ENCODE results near the gene IL20.
"Not testable (repeated sequence)": the region's sequence is repeated elsewhere in the genome, so short reads cannot be mapped to it uniquely, and the experiment has no call there.

IL20 gene

DNA sequence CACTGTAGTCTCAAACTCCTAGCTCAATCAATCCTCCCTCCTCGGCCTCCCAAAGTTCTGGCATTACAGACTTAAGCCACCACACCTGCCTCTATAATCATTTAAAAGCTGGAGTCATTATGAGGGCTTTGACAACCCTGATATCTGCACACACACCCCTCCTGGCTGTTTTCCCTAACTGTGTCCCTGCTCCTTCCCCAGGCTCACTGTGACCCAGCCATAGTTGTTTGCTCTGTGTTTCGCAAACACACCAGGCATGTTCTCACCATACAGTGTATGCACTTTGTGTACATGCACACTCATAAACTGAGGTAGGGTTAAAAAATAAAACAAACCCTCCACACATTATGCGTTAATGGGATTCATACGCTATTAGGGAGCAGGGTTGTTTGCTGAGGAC, 21.8 kb upstream of the IL20 start:
- no peak for DNase-seq (ENCODE audit: low read depth)

DNA sequence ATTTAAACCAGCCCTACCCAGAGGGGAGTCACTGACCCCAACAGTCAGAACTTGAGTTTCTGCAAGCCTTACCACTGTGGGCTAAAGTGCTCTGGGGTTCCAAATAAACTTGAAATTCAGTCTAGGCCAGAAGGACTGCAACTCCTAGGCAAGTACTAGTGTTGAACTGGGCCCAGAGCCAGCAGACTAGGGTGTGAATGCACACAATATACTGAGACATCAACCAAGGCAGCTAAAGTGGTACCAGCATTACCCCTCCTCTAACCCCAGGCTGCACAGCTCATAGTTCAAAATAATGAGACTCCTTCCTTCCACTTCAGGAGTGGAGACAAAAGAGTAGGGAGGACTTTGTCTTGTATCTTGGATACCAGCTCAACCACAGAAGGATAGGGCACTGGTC, 18.9 kb upstream of the IL20 start:
- DNase-seq (ENCODE audit: low read depth) = no peak

DNA sequence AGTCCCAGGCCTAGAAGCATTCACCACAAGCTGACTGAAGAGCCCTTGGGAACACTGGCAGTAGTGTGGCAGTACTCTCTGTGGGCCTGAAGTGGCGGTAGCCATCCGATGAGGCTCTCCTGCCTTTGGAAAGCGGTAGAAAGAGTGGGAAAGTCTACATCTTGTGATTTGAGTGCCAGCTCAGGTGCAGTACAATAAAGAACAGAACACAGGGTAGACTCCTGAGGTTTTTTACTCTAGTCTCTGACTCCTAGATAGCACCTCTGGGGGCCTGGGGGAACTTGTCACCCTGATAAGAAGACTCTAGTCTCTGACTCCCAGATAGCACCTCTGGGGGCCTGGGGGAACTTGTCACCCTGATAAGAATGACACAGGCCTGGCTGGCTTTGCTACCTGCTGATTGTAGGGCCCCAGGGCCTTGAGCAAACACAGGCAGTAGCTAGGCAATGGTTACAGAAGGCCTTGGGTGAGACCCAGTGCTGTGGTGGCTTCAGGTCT, 18.0 kb upstream of the IL20 start:
- DNase-seq (ENCODE audit: low read depth) = no peak

DNA sequence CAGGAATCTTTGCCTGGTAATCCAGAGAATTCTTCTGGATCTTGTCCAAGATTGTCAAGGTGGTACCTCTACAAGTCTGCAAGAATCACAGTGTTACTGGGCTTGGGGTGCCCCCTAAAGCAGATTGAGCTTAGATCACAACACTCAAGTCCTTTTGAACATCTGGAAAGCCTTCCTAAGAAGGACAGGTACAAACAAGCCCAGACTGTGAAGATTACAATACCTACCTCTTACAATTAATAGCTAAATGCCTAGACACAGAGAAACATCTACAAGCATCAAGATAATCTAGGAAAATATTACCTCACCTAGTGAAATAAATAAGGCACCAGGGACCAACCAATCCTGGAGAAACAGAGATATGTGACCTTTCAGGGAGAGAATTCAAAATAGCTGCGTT, 17.5 kb upstream of the IL20 start:
- no peak for DNase-seq (ENCODE audit: low read depth)

DNA sequence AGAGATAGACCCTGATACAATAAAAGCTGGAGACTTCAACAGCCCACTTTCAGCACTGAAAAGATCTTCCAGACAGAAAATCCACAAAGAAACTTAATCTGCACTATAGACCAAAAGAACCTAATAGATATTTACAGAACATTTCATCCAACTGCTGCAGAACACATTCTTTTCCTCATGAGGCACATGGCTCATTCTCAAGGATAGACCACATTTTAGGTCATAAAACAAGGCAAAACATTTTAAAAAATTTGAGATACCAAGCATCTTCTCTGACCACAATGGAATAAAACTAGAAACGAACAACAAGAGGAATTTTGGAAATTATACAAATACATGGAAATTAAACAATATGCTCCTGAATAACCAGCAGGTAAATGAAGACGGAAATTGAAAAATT, 15.0 kb upstream of the IL20 start:
- DNase-seq (ENCODE audit: low read depth) = no peak

DNA sequence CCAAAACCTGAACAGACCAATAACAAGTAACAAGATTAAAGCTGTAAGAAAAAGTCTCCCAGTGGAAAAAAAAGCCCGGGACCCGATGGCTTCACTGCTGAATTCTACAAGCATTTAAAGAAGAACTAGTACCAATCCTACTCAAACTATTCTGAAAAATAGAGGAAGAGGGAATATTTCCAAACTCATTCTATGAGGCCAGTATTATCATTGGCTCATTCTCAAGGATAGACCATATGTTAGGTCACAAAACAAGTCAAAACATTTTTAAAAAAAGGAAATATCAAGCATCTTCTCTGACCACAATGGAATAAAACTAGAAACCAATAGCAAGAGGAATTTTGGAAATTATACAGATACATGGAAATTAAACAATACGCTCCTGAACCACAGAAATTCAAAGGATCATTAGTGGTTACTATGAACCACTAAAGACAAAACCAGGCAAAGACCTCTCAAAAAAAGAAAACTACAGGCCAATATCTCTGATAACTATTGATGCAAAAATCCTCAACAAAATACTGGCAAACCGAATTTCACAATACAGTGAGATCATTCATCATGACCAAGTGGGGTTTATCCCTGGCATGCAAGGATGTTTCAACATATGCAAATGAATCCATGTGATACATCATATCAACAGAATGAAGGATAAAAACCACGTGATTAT, 13.9 kb upstream of the IL20 start:
- peak; percentile 75 for DNase-seq (ENCODE audit: low read depth)

DNA sequence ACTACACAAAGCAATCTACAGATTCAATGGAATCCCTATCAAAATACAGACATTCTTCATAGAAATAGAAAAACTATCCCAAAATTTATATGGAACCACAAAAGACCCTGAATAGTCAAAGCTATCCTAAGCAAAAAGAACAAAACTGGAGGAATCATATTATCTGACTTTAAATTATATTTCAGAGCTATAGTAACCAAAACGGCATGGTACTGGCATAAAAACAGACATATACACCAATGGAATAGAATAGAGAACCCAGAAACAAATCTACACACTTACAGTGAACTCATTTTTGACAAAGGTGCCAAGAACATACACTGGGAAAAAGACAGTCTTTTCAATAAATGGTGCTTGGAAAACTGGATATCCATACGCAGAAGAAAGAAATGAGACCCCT, 12.8 kb upstream of the IL20 start:
- not testable (repeated sequence) for DNase-seq (ENCODE audit: low read depth)

DNA sequence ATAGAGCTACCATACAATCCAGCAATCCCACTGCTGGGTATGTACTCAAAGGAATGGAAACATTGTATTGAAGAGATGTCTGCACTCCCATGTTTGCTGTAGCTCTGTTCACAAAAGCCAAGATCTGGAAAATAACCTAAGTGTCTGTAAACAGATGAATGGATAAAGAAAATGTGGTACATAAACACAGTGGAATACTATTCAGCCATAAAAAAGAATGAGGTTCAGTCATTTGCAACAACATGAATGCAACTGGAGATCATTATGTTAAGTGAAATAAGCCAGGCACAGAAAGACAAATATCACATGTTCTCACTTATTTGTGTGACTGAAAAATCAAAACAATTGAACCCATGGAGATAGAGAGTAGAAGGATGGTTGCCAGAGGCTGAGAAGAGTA, 11.7 kb upstream of the IL20 start:
- not testable (repeated sequence) for DNase-seq (ENCODE audit: low read depth)

DNA sequence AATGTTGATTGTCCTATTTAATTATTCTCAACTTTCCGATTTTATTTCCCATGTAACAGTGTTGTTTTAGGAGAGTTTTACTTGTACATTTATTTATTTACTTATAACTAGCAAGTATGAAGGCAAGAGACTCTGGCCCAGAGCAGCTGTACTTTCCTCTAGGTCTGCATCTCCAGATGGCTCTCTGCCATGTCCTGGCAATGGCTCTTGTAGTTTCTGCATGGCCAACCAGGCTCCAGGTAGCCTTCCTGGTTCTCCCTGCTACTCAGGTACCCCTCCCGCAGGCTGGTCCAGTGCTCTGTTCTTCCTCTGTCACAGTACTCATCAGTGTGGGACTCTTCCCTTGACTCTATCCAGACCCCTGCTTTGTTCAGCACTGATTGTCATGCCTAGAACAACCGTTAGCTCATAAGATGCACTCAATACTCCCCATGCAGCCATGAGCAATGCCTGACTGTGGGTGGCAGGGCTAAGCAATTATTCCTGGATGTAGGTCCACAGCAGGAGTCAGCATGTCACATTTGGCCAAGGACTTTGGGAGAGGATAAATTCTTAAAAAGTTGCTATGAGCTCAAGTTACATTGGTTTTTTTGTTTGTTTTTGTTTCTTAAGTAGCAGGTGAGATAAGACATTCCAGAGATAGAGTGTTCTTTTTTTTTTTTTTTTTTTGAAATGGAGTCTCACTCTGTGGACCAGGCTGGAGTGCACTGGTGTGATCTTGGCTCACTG, 10.9 kb upstream of the IL20 start:
- DNase-seq (ENCODE audit: low read depth) = no peak

DNA sequence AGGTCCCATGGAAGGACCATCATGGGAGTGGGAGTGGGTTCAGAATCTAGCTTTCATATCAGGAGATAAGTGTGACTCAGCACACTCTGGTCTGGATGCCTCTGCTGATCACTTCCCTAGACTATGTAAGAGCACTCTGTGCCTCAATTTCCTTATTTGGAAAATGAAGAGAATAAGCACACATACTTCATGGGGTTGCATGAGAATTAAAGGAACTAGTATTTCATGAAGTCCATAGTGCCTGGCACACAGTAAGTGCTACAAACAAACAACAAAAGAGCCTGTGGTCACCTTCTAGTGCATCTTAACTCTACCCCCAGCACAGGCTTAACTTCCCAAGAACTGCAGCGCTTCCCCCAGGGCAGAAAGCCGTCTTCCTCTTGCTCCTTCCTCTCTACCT, 9.6 kb upstream of the IL20 start:
- DNase-seq (ENCODE audit: low read depth) = no peak

DNA sequence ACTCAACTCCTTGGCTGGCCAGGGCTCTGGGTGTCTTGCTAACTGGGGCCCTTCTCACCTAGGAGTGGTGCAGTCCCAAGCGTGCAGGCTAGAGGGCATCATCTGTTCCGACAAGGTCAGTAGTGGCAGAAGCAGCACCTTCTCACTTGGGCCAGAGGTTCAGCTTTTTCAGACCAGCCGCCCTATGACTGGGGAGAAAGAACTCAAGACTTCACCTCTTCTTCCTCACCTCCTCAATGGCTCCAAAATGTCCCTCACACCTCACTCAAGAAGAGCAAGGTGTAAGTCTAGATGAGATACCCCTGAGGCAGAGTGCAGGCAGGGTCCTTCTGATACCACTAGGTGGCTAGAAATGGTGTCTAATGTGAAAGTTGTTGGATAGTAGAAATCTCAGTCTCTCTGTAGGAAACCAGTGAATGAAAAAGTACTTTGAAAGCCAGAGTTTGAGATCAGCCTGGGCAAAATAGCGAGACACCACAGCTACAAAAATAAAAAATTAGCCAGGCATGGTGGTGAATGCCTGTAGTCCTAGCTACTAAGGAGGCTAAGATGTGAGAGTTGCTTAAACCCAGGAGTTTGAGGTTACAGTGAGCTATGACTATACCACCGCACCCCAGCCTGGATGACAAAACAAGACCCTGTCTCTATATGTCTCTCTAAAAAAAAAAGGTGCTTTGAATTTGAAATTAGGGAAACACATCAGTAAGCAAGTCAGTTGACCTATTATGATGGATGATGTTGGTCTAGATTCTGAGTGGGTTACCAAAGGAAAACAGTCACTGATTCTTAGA, 8.6 kb upstream of the IL20 start:
- DNase-seq (ENCODE audit: low read depth) = peak; percentile 41

DNA sequence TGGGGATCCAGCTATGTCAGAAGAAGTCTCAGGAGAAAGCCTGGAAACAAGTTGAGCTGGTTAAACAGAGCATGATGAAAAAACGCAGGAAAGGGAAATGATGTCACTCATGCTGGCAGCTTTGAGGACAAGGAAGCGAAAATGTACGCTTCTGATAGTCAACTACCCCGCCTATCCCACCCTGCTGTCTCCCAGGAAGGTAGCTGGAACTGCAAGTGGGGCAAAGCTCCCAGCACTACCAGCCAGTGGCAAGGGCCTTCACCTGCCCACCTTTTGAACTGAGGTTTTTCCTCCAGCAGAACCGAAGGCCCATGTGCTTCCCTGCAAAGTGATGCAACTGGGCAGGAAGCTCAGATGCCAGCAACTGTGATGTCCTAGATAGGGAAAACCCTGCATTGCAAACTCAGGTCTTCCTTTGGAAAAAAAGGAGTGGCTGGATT, 6.3 kb upstream of the IL20 start:
- DNase-seq (ENCODE audit: low read depth) = peak; percentile 10

DNA sequence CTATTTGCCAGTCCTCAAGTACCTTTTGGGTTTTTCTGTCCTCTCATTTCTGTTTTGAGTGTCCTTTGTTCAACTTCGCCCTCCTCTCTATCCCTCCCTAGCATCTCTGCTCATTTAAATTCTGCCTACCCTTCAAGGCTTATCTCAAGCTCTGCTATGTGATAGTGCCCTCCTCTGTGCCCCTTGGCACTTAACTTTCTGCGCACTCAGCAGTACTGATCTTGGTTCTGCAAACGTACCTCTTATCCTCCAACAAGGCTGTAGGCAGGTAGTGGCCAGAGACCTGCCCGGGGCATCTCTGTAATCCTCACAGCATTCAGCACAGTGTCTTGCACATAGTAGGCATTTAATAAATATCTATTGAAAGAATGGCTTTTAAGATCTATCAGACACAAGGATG, 5.3 kb upstream of the IL20 start:
- no peak for DNase-seq (ENCODE audit: low read depth)

DNA sequence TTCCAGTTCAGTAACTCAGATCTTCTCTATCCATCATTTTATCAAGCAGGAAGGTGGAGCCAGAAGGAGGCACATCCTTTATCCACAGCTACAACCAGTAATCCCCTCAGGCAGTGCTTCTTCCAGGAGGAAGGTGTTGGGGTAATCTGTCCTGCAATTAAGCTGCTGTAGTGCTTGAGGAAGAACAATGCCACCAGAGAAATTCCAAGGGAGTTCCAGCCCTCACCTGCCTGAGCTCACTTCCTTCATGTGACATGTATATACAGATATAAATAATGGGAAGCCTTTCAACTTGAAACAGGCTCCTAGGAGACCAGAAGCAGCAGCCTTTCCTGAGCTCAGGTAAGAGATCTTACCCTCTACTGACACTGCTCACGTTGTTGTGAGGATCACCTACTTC, 2.2 kb upstream of the IL20 start:
- no peak for DNase-seq (ENCODE audit: low read depth)

DNA sequence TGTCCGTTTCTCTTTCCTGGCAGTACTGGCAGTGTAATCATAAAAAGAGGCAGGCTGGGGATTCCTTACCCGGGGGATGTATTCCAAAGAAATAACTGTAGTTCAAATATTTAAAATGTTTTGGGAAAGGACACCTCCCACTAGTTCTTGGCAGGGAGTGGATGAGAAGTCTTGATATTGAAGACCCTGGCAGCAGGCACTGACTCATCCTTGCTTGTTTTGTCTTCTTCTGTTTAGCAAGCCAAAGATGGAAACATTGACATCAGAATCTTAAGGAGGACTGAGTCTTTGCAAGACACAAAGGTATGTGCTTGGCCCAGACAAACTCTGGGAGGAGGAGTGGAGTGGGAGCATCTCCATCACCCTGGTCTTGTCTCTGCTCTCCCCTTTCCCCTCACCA, 639 bp downstream of the IL20 start:
- DNase-seq (ENCODE audit: low read depth) = no peak

DNA sequence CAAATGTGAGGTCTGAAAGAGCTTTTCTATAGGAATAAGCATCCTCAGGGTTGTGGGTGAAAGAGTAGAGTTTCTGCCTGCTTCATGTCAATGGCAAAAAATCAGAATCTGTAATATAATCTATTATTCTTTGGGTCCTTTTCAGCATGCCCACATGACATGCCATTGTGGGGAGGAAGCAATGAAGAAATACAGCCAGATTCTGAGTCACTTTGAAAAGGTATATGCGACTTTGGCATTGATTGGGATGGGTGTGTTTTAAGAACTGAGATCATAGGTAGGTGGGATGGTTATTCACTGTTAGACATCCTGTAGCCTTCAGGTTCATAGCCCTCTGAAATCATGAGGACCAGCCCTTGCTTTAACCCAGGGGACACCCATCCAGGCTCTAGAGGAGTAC, 1.8 kb downstream of the IL20 start:
- no peak for DNase-seq (ENCODE audit: low read depth)

DNA sequence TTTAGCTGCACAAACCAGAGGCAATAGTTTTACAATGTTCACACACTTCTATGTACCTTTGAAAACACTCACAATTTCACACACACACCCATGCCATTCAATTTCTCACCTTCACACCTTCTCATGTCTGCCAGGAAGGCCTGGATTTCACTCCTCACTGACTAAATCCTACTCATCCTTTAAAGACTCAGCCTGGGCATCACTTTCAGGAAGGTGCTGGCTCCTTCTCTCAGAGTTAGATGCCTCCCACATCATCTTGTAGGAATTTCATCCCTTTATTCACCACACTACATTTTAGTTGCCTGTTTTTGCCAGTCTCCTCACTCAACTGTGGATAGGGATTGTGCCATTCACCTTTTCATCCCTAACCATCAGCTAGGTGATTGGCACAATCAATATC, 2.3 kb downstream of the IL20 start:
- peak; percentile 26 for DNase-seq (ENCODE audit: low read depth)

DNA sequence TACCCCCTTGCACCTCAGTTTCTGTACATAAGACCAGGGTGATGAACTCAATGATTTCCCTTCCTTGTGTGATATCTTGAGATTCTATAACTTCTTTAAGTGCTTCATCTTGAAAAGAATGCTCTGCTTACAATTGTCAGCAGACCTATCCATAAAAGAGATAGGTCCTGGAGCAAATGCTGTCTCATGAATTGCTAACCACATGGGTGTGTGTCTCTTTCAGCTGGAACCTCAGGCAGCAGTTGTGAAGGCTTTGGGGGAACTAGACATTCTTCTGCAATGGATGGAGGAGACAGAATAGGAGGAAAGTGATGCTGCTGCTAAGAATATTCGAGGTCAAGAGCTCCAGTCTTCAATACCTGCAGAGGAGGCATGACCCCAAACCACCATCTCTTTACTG, 2.8 kb downstream of the IL20 start:
- DNase-seq (ENCODE audit: low read depth) = no peak

DNA sequence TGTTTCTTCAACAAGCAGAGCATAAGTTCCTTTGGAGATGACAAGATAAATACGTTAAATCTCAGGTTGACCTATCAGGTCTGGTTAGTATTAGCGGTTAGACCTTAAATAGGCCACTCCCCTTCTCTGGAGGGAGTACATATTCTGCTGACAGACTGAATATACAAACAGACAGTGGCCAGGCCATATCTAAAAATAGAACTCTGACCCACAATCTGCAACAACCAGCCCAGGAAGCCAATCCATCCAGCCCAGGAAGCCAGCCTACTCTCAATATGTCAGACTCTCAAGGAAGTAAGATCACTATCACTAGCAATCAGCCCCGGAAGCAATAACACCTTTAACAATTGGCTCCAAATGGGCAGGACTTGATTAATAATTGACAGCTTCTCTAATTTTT, 6.7 kb downstream of the IL20 start:
- DNase-seq (ENCODE audit: low read depth) = no peak

DNA sequence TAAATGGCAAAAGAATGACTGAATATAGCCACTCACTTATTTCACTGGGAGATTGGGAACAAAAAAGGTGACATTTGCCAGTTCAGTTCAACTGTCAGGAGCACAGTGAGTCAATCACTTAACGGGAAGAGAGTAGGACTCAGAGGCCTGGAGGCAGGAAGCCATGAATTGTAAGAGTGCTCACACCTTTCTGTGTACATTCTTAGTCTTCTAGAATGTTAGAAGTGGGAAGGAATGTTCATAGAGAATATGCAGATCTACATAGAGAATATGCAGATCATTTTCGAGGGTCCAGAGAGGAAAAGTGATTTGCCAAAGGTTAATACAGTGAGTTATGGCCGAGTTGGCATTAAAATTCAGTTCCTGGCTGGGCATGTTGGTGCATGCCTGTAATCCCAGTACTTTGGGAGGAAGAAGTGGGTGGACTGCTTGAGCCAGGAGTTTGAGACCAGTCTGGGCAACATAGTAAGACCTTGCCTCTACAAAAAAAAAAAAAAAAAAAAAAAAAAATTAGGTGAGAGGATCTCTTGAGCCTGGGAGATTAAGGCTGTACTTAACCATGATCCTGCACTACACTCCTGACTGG, 8.3 kb downstream of the IL20 start:
- no peak for DNase-seq (ENCODE audit: low read depth)

DNA sequence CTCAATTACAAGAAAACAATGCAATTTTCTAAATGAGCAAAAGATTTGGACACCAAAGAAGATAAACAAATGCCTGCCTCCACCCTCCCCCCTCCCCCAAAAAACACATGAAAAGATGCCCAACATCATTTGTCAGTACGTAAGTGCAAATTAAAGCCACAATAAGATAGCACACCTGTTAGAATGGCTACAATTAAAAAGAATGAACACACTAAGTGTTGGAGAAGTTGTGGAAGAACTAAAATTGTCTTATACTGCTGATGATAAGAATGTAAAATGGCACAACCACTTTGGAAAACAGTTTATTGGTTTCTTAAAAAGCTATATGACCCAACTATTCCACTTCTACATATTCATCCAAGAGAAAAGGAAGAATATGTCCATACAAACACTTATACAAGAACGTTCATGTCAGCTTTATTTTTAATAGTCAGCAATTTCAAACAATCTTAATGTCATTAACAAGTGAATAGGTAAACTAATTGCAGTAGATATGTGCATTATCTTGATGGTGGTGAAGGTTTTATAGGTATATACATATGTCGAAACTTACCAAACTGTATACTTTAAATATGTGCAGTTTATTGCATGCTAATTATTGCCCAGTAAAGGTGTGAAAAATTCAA, 10.4 kb downstream of the IL20 start:
- no peak for DNase-seq (ENCODE audit: low read depth)

DNA sequence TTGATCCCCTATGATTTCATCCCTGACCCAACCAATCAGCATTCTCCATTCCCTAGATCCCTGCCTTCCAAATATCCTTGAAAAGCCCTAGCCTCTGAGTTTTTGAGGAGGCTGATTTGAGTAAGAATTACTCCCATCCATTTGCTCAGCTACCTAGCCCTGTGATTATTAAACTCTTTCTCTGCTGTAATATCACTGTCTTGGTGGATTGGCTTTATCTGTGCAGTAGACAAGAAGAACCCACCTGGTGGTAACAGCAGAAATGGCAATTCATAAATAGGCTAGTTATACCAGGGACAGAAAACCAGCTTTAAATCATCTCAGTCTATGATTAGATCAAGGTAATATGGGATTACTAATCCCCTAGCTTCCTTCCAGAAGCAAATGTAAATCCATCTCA, 13.0 kb downstream of the IL20 start:
- peak; percentile 52 for DNase-seq (ENCODE audit: low read depth)
